Endothelial cell of umbilical vein (primary cell): ENCODE data around the gene BMX.

Experiments
- CTCF ChIP-seq, 2 donors: IDR thresholded peaks; 1 replicate in 1 of 2; 2 replicates in 1 of 2; pipeline ENCODE4 v1.5.1; 2011; ENCODE audit warnings: low read length in 2 of 2, mild to moderate bottlenecking in 2 of 2, moderate library complexity in 2 of 2, control low read depth in 1 of 2, inconsistent platforms in 1 of 2, low read depth in 1 of 2; ENCODE audit not compliant: insufficient read depth in 1 of 2; ENCODE audit errors: extremely low read depth in 1 of 2
- POLR2A ChIP-seq: IDR thresholded peaks from 2 replicates; pipeline ENCODE4 v1.6.1; 2012; ENCODE audit warnings: low read depth, mild to moderate bottlenecking, control low read depth, low read length
- POLR2AphosphoS5 ChIP-seq: IDR thresholded peaks from 2 replicates; pipeline ENCODE4 v1.6.1; 2012; ENCODE audit warnings: low read depth, mild to moderate bottlenecking, control low read depth, low read length, moderate library complexity; ENCODE audit not compliant: insufficient read depth

- no peak for TF ChIP-seq CTCF (IDR thresholded peaks at IDR 0.05; ENCODE audit: extremely low read depth in 1 of 2, insufficient read depth in 1 of 2, low read depth in 1 of 2, low read length in 2 of 2)
- TF ChIP-seq POLR2A, result no peak
- TF ChIP-seq POLR2AphosphoS5, result no peak
These were observed 99.4 kb downstream of the BMX start for GRCh38 chrX:15600049-15600448.
